ENCODE data around the gene NAV2. TPM values are rescaled to one million over a fixed set of nuclear protein-coding genes. Genes with fewer than 3 reads are reported as not detected.

NAV2 gene
- polyA plus RNA-seq, 1 donor = 8.1 TPM

- WGBS (ENCODE audit: insufficient coverage, low lambda C conversion rate) = 43% methylated on average over 1 of the region's 2 CpGs
- Histone ChIP-seq H3K36me3 (ENCODE audit: control insufficient read depth, insufficient read depth, low read length) (no peaks in the 10 kb centered on the region), H3K27ac (ENCODE audit: low read length) (no peak overlapping the region), H3K4me1 (ENCODE audit: control insufficient read depth, insufficient read depth, low read length) (no peaks in the 10 kb centered on the region), H3K9me3 (ENCODE audit: control insufficient read depth, low read depth, low read length) (no peaks in the 10 kb centered on the region), H3K27me3 (ENCODE audit: control insufficient read depth, insufficient read depth, low read length) (no peaks in the 10 kb centered on the region), H3K4me3 (ENCODE audit: low read length) (no peak overlapping the region)
- no peak for DNase-seq
Observed at GRCh38 chr11:19701421-19701820, 11.2 kb upstream of the NAV2 start.

DNA sequence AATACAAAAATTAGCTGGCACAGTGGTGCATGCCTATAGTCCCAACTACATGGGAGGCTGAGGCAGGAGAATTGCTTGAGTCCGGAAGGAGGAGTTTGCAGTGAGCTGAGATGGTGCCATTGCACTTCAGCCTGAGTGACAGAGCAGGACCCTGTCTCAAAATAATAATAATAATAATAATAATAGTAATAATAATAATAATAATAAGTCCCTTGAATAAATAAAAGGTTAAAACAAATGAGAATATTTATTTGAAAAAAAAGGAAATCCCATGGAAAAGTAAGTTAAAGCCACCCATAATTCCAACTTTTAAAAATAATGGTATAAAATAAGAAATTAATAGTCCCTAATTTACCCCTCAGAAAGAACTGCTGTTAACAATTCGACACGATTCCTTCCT is 10.0 kb upstream of the NAV2 start:
- H3K27me3 ChIP-seq (ENCODE audit: control insufficient read depth, insufficient read depth, low read length) = no peaks in the 10 kb centered on the region
- no peaks in the 10 kb centered on the region for H3K36me3 ChIP-seq (ENCODE audit: control insufficient read depth, insufficient read depth, low read length)
- no peak overlapping the region for H3K27ac ChIP-seq (ENCODE audit: low read length)
- no peaks in the 10 kb centered on the region for H3K9me3 ChIP-seq (ENCODE audit: control insufficient read depth, low read depth, low read length)
- no peak overlapping the region for H3K4me3 ChIP-seq (ENCODE audit: low read length)
- no peak for DNase-seq
- H3K4me1 ChIP-seq (ENCODE audit: control insufficient read depth, insufficient read depth, low read length) = no peaks in the 10 kb centered on the region
- WGBS (ENCODE audit: insufficient coverage, low lambda C conversion rate) = 91% methylated on average over 2 of the region's 3 CpGs

- no peak for DNase-seq
- H3K27ac ChIP-seq (ENCODE audit: low read length) = no peak overlapping the region
- no CpG with 5 or more reads among the region's 7 CpGs for WGBS (ENCODE audit: insufficient coverage, low lambda C conversion rate)
- H3K27me3 ChIP-seq (ENCODE audit: control insufficient read depth, insufficient read depth, low read length) = no peaks in the 10 kb centered on the region
- H3K9me3 ChIP-seq (ENCODE audit: control insufficient read depth, low read depth, low read length) = no peaks in the 10 kb centered on the region
- H3K4me3 ChIP-seq (ENCODE audit: low read length) = no peak overlapping the region
- H3K4me1 ChIP-seq (ENCODE audit: control insufficient read depth, insufficient read depth, low read length) = no peaks in the 10 kb centered on the region
- H3K36me3 ChIP-seq (ENCODE audit: control insufficient read depth, insufficient read depth, low read length) = no peaks in the 10 kb centered on the region
Observed at GRCh38 chr11:19703211-19703610, 9.4 kb upstream of the NAV2 start.

DNA sequence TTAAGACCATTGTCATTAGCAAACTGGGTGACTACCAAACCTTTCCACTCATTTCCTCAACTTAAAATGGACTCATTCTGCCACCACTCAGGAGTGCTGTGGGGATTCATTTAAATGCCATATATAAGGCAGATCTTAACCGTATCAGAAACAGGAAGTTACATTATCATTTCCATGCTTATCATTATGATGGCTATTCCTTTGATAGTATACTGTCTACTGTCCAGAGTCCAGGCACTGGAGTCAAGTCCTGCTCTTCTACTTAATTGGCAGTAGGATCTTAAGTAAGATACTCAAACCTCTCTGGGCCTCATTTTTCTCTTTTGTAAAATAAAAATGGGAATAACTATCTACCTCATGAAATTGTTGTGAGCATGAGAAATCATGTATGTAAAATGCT is 8.4 kb upstream of the NAV2 start:
- DNase-seq = peak in 1 of 2 donors; percentile 43
- no CpG with 5 or more reads among the region's 1 CpG for WGBS (ENCODE audit: insufficient coverage, low lambda C conversion rate)
- no peaks in the 10 kb centered on the region for H3K36me3 ChIP-seq (ENCODE audit: control insufficient read depth, insufficient read depth, low read length)
- H3K4me3 ChIP-seq (ENCODE audit: low read length) = no peak overlapping the region
- no peak overlapping the region for H3K27ac ChIP-seq (ENCODE audit: low read length)
- no peaks in the 10 kb centered on the region for H3K9me3 ChIP-seq (ENCODE audit: control insufficient read depth, low read depth, low read length)
- no peaks in the 10 kb centered on the region for H3K27me3 ChIP-seq (ENCODE audit: control insufficient read depth, insufficient read depth, low read length)
- H3K4me1 ChIP-seq (ENCODE audit: control insufficient read depth, insufficient read depth, low read length) = no peaks in the 10 kb centered on the region

DNA sequence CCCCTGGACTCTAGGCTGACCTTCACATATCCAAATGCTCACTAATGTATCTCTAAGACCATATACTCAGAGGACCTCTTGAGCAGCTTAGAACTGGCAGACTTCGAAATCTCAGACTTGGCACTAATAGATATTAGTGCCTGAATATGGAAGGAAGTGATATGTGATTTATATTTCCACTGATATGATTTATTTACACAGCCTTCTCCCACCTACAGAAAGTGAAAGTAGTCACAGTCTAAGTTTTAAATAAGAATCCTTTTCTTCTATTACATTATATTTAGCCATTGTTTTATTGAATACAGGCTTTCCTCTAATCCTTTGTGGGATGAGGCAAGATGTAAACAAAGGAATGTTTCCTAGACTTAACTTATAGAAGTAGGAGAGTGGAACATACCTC is 6.7 kb upstream of the NAV2 start:
- Histone ChIP-seq H3K36me3 (ENCODE audit: control insufficient read depth, insufficient read depth, low read length) (no peaks in the 10 kb centered on the region), H3K9me3 (ENCODE audit: control insufficient read depth, low read depth, low read length) (no peaks in the 10 kb centered on the region), H3K27me3 (ENCODE audit: control insufficient read depth, insufficient read depth, low read length) (peaks cover under 1% of the 10 kb centered on the region), H3K4me1 (ENCODE audit: control insufficient read depth, insufficient read depth, low read length) (no peaks in the 10 kb centered on the region), H3K27ac (ENCODE audit: low read length) (no peak overlapping the region), H3K4me3 (ENCODE audit: low read length) (no peak overlapping the region)
- no peak for DNase-seq
- no CpG with 5 or more reads among the region's 1 CpG for WGBS (ENCODE audit: insufficient coverage, low lambda C conversion rate)

GRCh38 chr11:19711911-19712280 is 741 bp upstream of the NAV2 start:
- 20% methylated on average over 1 of the region's 16 CpGs for WGBS (ENCODE audit: insufficient coverage, low lambda C conversion rate)
- Histone ChIP-seq H3K36me3 (ENCODE audit: control insufficient read depth, insufficient read depth, low read length) (no peaks in the 10 kb centered on the region), H3K4me1 (ENCODE audit: control insufficient read depth, insufficient read depth, low read length) (peaks cover 19% of the 10 kb centered on the region), H3K27ac (ENCODE audit: low read length) (peak overlapping the region; percentile 85), H3K9me3 (ENCODE audit: control insufficient read depth, low read depth, low read length) (peaks cover 14% of the 10 kb centered on the region), H3K4me3 (ENCODE audit: low read length) (peak overlapping the region; percentile 62), H3K27me3 (ENCODE audit: control insufficient read depth, insufficient read depth, low read length) (peaks cover 35% of the 10 kb centered on the region)
- no peak for DNase-seq

GRCh38 chr11:19713196-19714021 is 772 bp downstream of the NAV2 start:
- peak overlapping the region; percentile 55 for H3K4me3 ChIP-seq (ENCODE audit: low read length)
- no peak overlapping the region for H3K27ac ChIP-seq (ENCODE audit: low read length)
- DNase-seq = peak in 1 of 2 donors; percentile 11
- peaks cover 14% of the 10 kb centered on the region for H3K9me3 ChIP-seq (ENCODE audit: control insufficient read depth, low read depth, low read length)
- H3K4me1 ChIP-seq (ENCODE audit: control insufficient read depth, insufficient read depth, low read length) = peaks cover 19% of the 10 kb centered on the region
- H3K36me3 ChIP-seq (ENCODE audit: control insufficient read depth, insufficient read depth, low read length) = no peaks in the 10 kb centered on the region
- no CpG with 5 or more reads among the region's 63 CpGs for WGBS (ENCODE audit: insufficient coverage, low lambda C conversion rate)
- H3K27me3 ChIP-seq (ENCODE audit: control insufficient read depth, insufficient read depth, low read length) = peaks cover 35% of the 10 kb centered on the region

- DNase-seq = no peak
- WGBS (ENCODE audit: insufficient coverage, low lambda C conversion rate) = no CpG with 5 or more reads among the region's 17 CpGs
- Histone ChIP-seq H3K4me1 (ENCODE audit: control insufficient read depth, insufficient read depth, low read length) (peaks cover 19% of the 10 kb centered on the region), H3K27me3 (ENCODE audit: control insufficient read depth, insufficient read depth, low read length) (peaks cover 35% of the 10 kb centered on the region), H3K9me3 (ENCODE audit: control insufficient read depth, low read depth, low read length) (peaks cover 14% of the 10 kb centered on the region), H3K27ac (ENCODE audit: low read length) (peak overlapping the region; percentile 35), H3K36me3 (ENCODE audit: control insufficient read depth, insufficient read depth, low read length) (no peaks in the 10 kb centered on the region), H3K4me3 (ENCODE audit: low read length) (peak overlapping the region; percentile 55)
Observed at GRCh38 chr11:19714022-19714386, 1.4 kb downstream of the NAV2 start.

DNA sequence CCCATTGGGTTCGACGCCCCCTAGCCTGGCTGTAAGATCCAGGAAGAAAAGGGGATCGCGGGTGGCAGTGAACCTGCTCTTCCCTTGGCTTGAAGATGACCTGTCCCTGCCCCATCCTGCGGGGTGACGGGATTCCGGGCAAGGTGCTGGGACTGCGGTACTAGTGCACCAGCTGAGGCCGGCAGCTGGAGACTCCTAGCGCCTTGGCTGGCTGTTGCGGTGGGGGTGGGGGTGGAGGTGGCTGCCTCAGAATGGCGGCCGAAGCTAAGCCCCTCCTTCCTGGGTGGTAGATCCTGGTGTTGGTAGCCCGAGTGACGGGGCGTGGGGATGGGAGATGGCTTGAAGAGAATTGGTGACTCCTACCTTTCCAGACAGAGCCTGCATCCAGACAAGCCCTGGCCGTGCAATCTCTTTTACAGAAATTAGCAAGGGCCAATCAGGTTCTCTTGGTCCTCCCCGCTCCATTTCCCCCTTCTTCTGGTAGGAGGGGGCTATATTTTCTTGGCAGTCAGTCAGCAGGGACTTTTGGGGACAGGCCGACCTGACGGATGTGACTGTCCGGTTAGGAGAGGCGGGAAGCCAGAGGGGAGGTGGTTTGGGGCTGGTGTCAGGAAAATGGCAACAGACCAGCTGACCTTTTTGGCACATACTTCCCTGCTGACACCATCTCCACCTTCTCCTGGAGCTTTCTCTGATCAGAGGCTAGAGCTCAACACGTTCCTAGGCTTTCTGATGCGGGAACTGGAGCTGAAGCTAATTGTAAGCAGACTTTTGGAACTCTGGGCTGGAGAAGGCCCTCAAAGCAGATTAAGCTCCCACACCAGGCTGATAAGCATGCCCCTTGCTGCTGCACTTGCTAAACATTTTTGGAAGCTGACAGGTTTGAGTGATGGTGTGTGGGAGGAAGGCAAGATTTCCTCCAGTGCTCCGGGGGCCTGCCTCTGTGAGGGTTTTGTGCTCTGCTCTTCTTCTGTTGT is 2.0 kb downstream of the NAV2 start:
- Histone ChIP-seq H3K4me3 (ENCODE audit: low read length) (peak overlapping the region; percentile 55), H3K4me1 (ENCODE audit: control insufficient read depth, insufficient read depth, low read length) (peaks cover 19% of the 10 kb centered on the region), H3K36me3 (ENCODE audit: control insufficient read depth, insufficient read depth, low read length) (no peaks in the 10 kb centered on the region), H3K9me3 (ENCODE audit: control insufficient read depth, low read depth, low read length) (peaks cover 14% of the 10 kb centered on the region), H3K27me3 (ENCODE audit: control insufficient read depth, insufficient read depth, low read length) (peaks cover 35% of the 10 kb centered on the region), H3K27ac (ENCODE audit: low read length) (peak overlapping the region; percentile 51)
- DNase-seq = peak in 1 of 2 donors; percentile 21
- no CpG with 5 or more reads among the region's 25 CpGs for WGBS (ENCODE audit: insufficient coverage, low lambda C conversion rate)

DNA sequence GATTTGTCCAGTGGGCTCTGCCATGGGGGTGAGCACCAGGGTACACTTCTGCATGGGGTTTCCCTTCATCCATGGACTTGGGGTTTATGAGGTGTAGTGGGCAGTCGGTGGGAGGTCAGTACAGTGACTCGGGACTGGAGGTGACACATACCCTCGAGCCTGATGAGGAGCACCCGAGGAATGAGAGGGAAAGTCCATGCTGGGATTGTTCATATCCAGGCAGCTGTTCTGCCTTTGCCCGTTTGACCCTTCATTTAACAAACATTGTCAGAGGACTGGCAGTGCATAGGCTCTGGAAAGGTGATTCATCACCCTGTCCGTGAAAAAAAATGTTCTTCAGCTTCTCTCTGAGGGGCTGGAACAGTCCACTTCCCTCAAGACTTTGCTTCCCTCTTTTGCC is 2.7 kb downstream of the NAV2 start:
- no peak overlapping the region for H3K27ac ChIP-seq (ENCODE audit: low read length)
- peak; percentile 40 to 55 for DNase-seq
- WGBS (ENCODE audit: insufficient coverage, low lambda C conversion rate) = 0% methylated on average over 1 of the region's 6 CpGs
- peaks cover 35% of the 10 kb centered on the region for H3K27me3 ChIP-seq (ENCODE audit: control insufficient read depth, insufficient read depth, low read length)
- H3K9me3 ChIP-seq (ENCODE audit: control insufficient read depth, low read depth, low read length) = peaks cover 14% of the 10 kb centered on the region
- peak overlapping the region; percentile 2 for H3K4me3 ChIP-seq (ENCODE audit: low read length)
- H3K36me3 ChIP-seq (ENCODE audit: control insufficient read depth, insufficient read depth, low read length) = no peaks in the 10 kb centered on the region
- peaks cover 19% of the 10 kb centered on the region for H3K4me1 ChIP-seq (ENCODE audit: control insufficient read depth, insufficient read depth, low read length)
